COLO668 (cell line): ENCODE measurements around the gene NFASC.

Experiments used
- DNase-seq: peaks from one replicate; lab custom pipeline; 2025; ENCODE audit not compliant: unreplicated experiment; lab: John Stamatoyannopoulos, UW

NFASC gene

GRCh38 chr1:205058853-205059252, 188.2 kb downstream of the NFASC start:
- DNase-seq: no peak

- no peak for DNase-seq
Observed at GRCh38 chr1:205059660-205060059, 189.0 kb downstream of the NFASC start.

GRCh38 chr1:205060746-205061145, 190.1 kb downstream of the NFASC start:
- DNase-seq: no peak

GRCh38 chr1:205061227-205061626, 190.6 kb downstream of the NFASC start:
- DNase-seq: no peak

GRCh38 chr1:205061665-205062069, 191.0 kb downstream of the NFASC start:
- DNase-seq: peak; percentile 75

GRCh38 chr1:205062319-205062718, 191.7 kb downstream of the NFASC start:
- DNase-seq: no peak

- DNase-seq: no peak
Observed at GRCh38 chr1:205062895-205063294, 192.2 kb downstream of the NFASC start.

- no peak for DNase-seq
Observed at GRCh38 chr1:205064301-205064700, 193.6 kb downstream of the NFASC start.

GRCh38 chr1:205064741-205065316, 194.2 kb downstream of the NFASC start:
- no peak for DNase-seq

- no peak for DNase-seq
Observed at GRCh38 chr1:205065666-205066065, 195.0 kb downstream of the NFASC start.

GRCh38 chr1:205066141-205066818, 195.6 kb downstream of the NFASC start:
- no peak for DNase-seq

- DNase-seq: no peak
Observed at GRCh38 chr1:205067031-205067430, 196.4 kb downstream of the NFASC start.

- no peak for DNase-seq
Observed at GRCh38 chr1:205068001-205068400, 197.3 kb downstream of the NFASC start.

- no peak for DNase-seq
Observed at GRCh38 chr1:205068457-205069040, 197.9 kb downstream of the NFASC start.

GRCh38 chr1:205069371-205070125, 198.9 kb downstream of the NFASC start:
- DNase-seq: no peak

- DNase-seq: no peak
Observed at GRCh38 chr1:205071028-205071409, 200.4 kb downstream of the NFASC start.

- DNase-seq: no peak
Observed at GRCh38 chr1:205071801-205072200, 201.1 kb downstream of the NFASC start.

GRCh38 chr1:205072286-205072685, 201.6 kb downstream of the NFASC start:
- no peak for DNase-seq
